Activated T-cell treated with anti-CD3 and anti-CD28 coated beads for 24 hours (primary cell): ENCODE measurements around the gene RALY.

ENCODE experiments used
- DNase-seq: peaks from one replicate; pipeline ENCODE4 v3.0.0-alpha.2; 2020; ENCODE audit warnings: low read depth

Gene RALY

DNA sequence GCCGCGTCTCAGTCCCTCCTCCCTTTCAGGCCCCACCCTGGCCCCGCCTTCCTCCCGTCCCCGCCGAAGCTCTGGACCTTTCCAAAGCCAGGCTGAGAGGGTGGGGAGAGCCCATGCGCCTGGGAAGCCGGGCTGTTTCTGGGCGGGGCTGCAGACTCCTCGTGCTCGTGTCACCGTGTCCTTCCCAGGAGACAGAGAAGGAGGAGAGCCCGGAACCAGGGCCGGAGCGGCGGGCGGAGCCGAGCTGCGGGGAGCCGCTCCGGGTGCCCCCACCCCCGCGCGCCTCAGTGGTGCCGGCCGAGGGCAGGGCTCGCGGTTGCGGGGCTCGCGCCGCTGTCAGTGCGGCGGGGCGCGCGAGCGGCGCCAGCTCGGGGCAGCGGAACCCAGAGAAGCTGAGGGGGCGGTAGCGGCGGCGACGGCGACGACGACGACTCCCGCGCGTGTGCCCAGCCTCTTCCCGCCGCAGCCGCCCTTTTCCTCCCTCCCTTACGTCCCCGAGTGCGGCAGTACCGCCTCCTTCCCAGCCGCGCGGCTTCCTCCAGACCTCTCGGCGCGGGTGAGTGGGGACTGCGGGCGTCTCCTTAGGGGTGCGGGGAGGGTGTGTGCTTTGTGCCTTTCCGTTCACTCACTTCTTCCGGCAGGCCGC lies at the start of gene RALY:
RALY (plus strand) TSS at position 336 of the 646 bp plus-strand sequence. CDS start 78,164 bp downstream, outside the sequence.
- DNase-seq: peak; percentile 93

DNA sequence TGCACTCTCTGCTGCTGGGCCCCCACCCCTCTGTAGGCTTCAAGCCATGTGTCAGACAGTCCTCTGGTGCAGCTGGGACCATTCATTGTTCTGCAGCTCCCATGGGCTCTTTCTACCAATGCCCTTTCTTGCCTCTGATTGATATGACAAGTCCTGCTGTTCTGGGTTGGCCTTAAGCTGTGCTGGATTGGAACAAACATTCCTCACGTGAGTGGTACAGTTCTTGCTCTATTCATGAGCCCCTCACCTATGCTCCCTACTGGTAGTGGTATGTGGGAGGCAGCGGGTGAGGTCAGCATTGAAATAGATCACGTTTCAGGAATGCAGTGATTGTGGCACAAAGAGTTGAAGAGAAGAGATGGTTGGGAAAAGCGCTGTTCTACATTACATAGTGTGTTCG lies 48.8 kb upstream of the RALY start:
- DNase-seq: no peak

DNA sequence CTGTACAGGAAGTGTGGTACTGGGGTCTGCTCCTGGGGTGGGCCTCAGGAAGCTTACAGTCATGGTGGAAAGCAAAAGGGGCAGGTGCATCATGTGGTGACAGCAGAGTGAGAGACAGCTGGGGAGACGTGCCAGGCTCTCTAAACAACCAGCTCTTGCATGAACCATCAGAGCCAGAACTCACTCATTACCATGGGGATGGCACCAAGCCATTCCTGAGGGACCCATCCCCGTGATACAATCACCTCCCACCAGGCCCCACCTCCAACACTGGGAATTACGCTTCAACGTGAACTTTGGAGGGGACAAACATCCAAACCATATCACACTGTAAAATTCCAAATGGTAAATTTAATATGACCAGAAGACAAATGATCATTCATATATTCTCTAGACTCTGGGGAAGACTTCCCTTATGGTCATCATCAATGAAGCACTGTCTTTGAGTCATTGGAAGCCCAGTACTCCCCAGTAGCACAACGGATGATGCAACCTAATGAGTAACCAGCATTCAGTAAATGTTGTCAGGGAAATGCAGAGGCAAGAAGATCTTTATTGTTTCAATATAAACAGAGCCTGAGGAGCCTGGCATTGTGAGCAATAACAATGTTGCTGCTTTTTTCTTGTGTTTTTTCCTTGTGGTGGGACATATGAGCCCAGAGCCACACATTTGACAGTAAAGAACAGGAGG lies 48.2 kb upstream of the RALY start:
- DNase-seq: no peak

DNA sequence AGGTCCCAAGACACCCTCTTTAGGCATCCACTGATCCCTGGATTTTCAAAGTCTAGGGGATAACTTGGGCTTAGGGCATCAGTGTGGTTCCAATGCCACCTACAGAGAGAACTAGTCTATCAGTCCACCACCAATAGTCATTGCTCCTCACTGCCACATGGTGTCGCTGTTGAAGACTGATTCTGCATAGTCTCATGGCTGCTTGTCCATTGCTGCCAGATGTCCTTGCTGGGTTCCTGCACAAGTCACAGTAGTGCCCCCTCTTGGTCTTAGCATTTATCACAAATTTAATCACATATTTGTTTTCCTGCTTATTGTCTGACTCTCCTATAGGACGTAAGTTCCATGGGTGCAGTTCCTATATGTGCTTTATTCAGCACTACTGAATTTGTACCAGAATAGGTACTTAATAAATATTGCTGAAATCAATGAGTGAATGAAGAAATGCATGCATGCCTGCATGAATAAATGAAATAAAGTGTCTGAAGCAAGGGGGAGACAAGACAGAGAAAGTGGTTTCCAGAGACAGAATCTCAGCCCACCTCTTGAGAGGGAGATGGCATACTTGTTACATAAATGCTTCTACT lies 45.9 kb upstream of the RALY start:
- peak; percentile 30 for DNase-seq

DNA sequence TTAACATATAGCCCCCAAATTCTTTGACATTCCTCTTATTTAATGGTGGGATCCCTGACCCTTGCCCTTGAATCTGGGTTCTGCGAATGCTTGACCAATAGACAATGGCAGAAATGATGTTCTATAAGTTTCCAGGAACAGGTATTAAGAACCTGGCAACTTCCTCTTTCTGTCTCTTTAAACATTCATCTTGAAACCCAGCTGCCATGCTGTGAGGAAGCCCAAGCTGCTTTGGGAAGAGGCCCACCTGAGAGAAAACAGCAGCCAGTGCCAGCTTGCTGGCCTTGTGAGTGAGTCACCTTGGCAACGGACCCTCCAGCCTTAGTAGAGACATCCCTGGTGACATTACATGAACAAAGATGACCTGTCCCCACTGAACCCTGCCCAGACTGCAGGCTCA lies 45.2 kb upstream of the RALY start:
- DNase-seq: no peak

DNA sequence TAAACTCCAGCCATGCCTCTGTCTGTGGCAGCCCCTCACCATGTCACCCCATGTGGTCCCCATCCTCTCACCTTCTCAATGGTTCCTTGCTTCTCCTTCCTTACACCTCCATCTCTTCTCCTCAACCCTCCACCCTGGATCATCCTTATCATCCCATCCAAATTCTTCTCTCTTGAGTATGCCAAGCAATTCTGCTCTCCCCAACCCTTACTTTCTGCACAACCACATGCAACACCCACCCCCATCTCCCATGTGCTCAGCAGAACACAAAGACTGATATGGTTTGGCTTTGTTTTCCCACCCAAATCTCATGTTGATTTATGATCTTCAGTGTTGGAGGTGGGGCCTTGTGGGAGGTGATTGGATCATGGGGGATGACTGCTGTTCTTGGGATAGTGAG lies 42.5 kb upstream of the RALY start:
- no peak for DNase-seq

DNA sequence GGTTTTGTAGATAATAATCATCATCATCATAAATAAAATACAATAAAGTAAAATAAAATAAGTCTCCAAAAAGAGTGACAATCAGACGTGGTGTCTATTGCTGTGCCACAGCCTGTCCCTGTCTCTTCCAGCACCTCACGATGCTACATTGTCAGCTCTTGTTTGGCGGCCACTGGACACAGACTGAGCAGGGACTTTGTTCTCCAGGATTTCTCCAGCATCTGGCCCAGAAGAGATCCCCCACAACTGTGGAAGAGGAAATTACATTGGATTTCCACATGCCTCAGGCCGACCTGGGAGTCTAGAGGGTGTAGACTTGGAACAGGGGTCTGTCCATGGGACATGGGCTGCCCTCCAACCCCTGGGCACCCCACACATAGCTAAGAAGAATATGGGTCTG lies 39.2 kb upstream of the RALY start:
- DNase-seq: no peak

DNA sequence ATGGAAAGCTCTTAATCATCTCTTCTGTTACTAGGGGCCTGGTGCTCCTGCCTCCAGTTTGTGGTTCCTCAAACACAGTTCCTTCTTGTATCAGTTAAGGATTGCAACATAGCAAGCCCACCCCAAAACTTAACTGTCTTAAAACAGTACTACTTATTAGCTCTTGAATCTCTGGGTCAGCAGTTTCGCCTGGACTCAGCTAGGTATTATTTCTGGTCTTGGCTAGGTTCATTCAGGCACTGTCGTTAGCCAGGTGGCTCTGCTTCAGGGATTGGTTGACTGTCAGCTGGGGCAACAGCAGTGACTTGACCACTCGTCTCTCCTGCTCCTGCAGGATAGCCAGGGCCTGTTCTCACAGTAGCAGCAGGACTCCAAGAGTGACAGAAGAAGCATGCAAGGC lies 30.0 kb upstream of the RALY start:
- DNase-seq: no peak

DNA sequence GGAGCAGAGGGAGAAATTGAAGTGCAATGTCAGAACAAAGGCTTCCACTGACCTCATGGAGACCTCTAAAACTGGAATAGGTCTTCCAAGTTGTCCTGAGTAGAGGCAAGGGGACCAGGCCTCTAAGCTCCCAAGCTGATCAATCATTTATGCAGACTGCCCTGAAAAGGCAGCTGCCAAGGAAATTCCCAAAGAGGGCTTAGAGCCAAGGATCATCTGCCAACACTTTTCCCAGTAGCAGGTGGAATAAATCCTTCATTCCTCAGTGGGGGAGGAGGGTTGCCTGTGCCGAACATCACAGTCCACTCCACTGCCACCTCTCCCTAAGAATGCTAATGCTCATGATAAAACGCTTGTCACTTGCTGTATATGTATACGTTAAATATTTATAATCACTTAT lies 29.3 kb upstream of the RALY start:
- no peak for DNase-seq

DNA sequence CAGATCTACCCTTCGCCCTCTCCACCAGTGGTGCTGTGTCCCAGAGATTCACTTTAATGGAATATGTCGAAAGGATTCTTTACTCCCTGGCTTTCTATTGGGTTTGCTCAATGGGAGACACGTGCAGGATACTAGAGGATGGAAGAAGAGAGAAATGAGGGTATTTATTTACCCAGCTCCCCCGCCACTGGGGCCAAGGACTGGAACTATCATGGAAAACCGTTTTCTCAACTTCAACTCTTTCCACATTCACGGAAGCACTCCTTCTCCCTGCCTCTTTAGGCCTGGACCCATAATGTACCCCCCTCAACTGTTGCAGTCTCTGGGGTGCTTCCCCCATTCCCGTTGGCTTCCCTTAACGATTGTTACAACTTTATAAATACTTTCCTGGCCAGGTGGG lies 26.6 kb upstream of the RALY start:
- no peak for DNase-seq

DNA sequence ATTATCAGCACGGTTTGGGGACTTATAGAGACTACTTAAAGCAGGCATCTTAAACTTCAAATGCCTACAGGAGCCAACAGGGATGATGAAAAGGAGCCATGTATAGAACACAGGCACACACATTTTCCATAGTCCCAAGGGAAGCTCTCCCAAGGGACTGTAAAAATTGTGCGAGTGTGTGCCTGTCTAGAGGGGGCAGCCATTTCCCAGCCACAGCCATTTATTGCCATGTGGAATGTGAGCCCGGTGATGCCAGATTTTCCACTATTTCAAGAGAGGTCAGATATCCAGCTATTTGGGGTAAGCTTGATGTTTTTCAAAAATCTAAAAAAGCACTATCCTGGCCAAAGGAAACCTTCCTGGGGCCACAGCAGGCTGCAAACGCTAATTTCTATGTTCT lies 24.1 kb upstream of the RALY start:
- DNase-seq: no peak

DNA sequence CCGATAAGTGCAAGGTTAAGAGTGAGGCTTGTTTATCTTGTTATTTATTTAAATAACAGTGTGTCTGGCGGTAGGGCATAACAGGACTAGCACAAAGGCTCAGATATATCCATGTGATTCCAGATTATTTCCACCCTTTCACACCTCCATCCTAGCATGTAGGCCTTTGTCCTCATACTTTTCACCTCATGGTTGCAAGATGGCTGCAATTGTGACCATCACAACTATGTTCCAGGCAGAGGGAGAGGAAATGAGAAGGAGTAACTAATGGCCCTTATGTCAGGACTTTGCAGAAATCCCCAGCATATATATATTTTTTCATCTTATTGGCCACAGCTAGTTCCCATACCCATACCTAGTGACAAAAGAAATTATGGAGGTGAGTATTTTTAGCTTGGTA lies 23.5 kb upstream of the RALY start:
- no peak for DNase-seq

DNA sequence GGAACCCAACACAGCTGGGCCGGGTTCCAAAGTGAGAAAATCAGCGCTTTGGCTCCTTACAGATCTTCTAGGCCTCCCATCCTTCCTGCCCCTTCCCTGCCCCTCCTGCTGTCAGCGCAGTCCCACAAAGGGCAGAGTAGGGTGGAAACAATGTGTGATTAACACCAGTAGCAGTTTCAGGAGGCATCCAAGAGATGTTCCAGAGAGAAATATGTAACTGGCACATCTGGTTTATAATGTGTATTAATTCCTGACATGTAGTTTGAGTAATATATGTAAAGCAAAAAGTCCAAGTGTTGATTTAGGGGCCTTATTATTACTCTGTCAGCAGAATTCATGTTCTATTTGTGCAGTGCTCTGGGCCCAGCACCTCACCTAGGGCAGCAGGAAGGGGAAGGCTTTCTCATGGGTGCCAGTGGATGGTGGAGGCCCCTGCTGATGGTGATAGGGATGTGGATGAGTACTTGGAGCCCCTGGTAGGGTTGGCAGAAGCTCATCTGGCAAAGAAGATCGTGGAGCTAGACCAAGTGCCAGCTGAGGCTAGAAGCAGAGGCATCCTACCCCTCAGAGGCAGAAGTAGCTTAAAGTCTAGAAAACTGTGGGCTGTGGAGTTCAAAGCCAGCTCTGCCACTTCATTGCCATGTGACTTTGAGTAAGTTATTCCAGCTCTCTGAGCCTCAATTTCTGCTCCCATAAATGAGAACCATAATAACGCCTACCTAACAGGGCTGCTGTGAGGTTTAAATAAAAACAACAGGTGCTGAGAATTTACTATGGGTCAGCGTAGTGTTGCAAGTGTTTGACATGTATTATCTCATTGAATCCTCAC lies 22.4 kb upstream of the RALY start:
- no peak for DNase-seq

DNA sequence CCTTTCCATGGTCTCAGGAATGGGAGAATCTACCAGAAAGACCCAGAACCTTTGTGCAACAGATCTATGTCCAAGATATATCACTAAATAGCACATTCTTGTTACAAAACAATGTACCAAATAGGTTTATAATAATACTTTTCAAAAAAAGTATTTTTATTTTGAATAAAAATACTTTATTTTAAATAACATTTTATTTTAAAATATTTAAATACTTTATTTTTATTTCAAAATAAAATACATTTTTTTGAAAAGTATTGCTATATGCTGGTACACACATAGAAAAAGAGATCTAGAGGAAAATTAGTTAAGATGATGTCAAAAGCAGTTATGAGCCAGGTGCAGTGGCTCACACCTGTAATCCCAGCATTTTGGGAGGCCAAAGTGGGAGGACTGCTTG lies 16.8 kb upstream of the RALY start:
- no peak for DNase-seq

DNA sequence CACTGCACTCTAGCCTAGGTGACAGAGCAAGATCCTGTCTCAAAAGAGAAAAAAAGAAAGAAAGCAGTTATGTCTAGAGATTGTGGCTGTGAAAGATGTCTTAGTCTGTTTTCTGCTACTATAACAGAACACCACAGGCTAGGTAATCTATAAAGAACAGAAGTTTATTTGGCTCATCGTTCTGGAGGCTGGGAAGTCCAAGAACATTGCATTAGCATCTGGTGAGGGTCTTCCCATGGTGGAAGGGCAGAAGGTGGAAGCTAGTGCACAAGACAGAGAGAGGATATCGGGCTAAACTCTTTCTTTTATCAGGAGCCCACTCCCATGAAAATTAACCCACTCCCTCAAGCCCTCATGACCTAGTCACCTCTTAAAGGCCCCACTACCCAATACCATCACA lies 16.2 kb upstream of the RALY start:
- no peak for DNase-seq

DNA sequence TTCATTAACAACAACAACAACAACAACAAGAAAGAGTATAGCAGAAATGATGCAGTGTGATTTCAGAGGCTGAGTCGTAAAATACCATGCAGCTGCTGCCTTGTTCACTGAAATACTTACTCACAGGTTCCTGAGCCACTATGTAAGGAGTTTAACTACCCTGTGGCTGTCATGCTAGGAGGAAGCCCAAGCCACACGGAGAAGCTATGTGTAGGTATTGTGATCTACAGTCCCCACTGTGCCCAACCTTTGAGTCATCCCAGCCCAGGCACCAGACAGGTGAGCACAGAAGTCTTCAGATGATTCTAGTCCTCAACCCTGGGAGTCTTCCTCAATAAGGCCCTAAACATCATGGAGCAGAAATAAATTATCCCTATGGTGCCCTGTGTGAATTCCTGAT lies 14.6 kb upstream of the RALY start:
- DNase-seq: no peak

DNA sequence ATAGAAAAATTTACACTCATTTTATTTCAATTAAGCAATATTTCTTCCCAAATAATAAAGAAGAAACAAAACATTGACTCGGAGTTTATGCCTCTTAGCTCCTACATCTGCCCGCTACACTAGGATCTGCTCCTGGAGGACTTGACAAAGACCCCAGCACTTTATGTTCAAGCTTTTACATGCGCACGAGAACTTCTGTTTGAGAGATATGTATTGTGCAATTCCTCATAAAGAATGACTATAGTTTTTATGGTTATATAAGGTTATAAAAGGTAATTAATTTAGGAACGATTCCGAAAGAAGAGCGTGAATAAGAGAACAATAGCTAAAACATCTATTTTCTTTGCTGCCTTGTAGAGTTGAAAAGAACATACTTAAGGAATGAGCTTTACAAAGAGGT lies 12.4 kb upstream of the RALY start:
- no peak for DNase-seq

DNA sequence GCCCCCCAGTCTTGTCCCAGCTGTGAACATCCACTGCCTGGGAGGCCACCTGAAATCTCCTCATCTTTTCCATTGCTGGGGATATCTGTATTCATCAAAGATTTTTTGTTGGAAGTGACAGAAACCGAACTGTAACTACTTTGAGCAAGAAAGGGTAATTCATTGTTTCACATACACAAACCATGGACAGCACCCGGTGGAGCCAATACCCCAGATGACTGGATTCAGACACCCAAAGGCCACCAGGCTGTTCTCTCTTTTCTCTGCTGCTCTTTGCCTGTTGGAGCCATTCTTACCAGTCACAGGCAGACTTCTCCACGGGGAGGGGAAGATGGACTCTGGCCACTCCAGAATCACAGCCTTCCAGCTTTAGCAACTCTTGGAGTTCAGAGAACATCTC lies 11.7 kb upstream of the RALY start:
- DNase-seq: no peak

DNA sequence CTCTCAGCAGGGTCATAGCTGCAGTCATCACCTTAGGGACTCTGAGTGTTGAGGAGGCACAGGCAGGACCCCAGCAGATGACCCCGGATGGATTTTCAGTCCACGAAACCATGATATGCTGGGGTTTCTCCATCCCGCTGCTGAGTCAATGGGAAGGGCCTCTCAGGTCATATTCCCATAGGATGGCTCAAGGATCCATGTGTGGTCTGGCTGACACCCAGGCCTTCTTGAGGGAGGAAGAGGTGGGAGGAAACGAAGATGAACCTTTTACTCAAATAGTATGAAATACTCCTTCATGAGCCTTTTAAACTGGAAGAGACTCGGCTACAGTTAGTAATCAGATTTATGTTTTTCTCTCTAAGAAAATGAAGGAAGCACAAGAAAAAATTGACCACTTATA lies 10.3 kb upstream of the RALY start:
- no peak for DNase-seq

DNA sequence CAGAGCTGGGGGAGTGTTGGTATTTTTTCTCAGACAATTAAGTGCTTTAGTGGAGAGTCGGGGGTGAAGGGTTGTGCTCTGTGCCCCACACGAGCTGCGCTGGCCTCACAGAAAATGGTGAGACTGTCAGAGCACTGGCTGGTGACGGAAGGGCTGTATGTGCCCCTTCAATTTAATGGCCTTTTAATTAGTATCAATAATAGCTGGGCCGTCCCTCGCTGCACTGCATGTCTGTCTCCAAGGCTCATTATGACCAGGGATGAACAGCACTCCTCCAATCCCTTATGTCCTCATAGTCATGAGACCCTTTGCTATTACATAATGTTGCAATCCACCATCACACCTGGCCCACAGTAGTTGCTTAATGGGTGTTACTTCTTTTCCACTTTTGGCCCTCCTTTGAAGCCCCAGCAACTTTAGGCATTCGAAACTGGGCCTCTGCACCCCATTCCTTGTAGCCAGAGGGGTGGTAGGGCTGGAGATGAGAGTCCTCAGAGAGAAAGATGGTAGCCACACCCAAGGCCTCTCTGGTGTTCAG lies 9.5 kb upstream of the RALY start:
- no peak for DNase-seq

DNA sequence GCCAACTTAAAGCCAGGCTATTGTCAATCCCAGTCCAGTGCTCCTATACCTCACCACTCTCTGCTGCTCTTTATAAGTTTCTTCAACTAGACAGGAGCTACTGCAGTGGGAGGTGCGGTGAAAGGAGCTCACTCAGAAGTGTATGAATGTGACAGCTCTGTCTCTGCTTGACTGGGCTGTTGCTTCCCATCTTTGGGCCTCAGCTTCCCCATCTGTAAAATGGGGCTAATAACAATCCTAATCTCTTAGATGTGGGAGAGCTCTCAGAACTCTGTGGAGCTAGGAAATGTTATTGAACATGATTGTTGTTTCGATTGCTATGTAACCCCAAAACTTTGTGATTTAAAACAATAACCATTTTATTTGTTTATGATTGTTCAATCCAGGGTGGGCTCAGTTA lies 8.4 kb upstream of the RALY start:
- no peak for DNase-seq

DNA sequence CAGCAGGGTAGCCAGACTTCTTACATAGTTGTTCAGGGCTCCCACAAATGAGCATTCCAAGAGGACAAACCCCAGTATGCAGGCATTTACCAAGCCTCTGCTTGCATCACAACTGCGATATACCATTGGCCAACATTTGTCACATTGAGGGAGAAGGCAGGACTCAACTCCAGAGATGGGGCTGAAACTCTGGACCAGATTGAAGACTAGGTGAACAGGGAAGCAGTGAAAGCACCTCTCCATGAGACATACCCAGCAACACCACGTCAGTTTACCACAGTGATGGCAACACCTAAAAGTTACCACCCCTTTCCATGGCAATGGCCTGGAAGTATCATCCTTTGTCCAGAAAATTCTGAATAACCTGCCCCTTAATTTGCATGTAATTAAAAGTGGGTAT lies 7.9 kb upstream of the RALY start:
- no peak for DNase-seq
